Left lobe of liver (tissue), 1 donor: ENCODE measurements around the gene HNRNPF. TPM values are rescaled to one million over a fixed set of nuclear protein-coding genes. Genes with fewer than 3 reads are reported as not detected.

ENCODE experiments used
- total RNA-seq: library from RNA; stranded (reverse); gene quantifications from one replicate; pipeline ENCODE4 v1.2.1, GENCODE V29; 2021
- donor health status: DM: no; HTN: yes; CAD: no.

Gene HNRNPF
- total RNA-seq, 1 donor from 2014 or later = 118 TPM

Other genes with a start within 250 kb of the HNRNPF start
- 0.13 TPM for gene RASGEF1A, start 142.1 kb downstream of the HNRNPF start, total RNA-seq
- not detected for gene FXYD4, start 37.5 kb downstream of the HNRNPF start, total RNA-seq
- 1.8 TPM for gene ZNF487, start 27.9 kb upstream of the HNRNPF start, total RNA-seq
- gene ZNF239, start 165.4 kb upstream of the HNRNPF start, total RNA-seq = 0.40 TPM
- 2.7 TPM for gene ZNF485, start 197.3 kb upstream of the HNRNPF start, total RNA-seq
- gene ZNF32, start 239.7 kb upstream of the HNRNPF start, total RNA-seq = 14.6 TPM